WTC11 (cell line): ENCODE data around the gene MARF1. TPM values are rescaled to one million over a fixed set of nuclear protein-coding genes. Genes with fewer than 3 reads are reported as not detected.

Experiments used
- ATAC-seq: fragments of 200-7000 bp; cut with Tn5 transposase; 2 replicates; pipeline ENCODE4 v1.10.0; 2021; ENCODE audit warnings: mild to moderate bottlenecking, moderate library complexity
- CTCF ChIA-PET: fragments of 300-600 bp; sonication (Branson Sonifier 250); formaldehyde crosslinking; loops from one replicate; lab custom pipeline; 2021; ENCODE audit warnings: antibody characterized with exemption; lab: Charles Lee
- POLR2A ChIA-PET: fragments of 350-600 bp; sonication (Branson Sonifier 250); formaldehyde crosslinking; loops from one replicate; lab custom pipeline; 2021; ENCODE audit warnings: antibody characterized with exemption; lab: Charles Lee
- DNase-seq: peaks from one replicate; pipeline ENCODE4 v3.0.0; 2021; ENCODE audit warnings: low spot score
- H3K27ac Mint-ChIP-seq: 2 replicates; pipeline ENCODE4 v1.8.0; 2021; ENCODE audit warnings: mixed read lengths
- H3K27me3 Mint-ChIP-seq: 2 replicates; pipeline ENCODE4 v1.8.0; 2021; ENCODE audit warnings: low read depth, mild to moderate bottlenecking, moderate library complexity, mixed read lengths
- H3K36me3 Mint-ChIP-seq: 2 replicates; pipeline ENCODE4 v1.8.0; 2021; ENCODE audit warnings: mixed read lengths
- H3K4me1 Mint-ChIP-seq: 2 replicates; pipeline ENCODE4 v1.8.0; 2022; ENCODE audit warnings: mixed read lengths
- H3K4me3 Mint-ChIP-seq: 2 replicates; pipeline ENCODE4 v1.8.0; 2021; ENCODE audit warnings: mild to moderate bottlenecking, moderate library complexity, mixed read lengths
- H3K9me3 Mint-ChIP-seq: 2 replicates; pipeline ENCODE4 v1.8.0; 2021; ENCODE audit warnings: mixed read lengths
- ARID4B ChIP-seq: sonication (generic); formaldehyde crosslinking; IDR thresholded peaks from 2 replicates; pipeline ENCODE4 v1.8.0; 2023; ENCODE audit warnings: missing genetic modification reagents, mild to moderate bottlenecking, borderline replicate concordance
- CTCF ChIP-seq: fragments of 200-600 bp; IDR thresholded peaks from 2 replicates; pipeline ENCODE4 v1.8.0; 2022; ENCODE audit warnings: antibody characterized with exemption
- FOXP4 ChIP-seq: sonication (generic); formaldehyde crosslinking; IDR thresholded peaks from 2 replicates; pipeline ENCODE4 v1.8.0; 2022; ENCODE audit warnings: mild to moderate bottlenecking, missing genetic modification reagents
- HMGXB4 ChIP-seq: sonication (generic); formaldehyde crosslinking; IDR thresholded peaks from 2 replicates; pipeline ENCODE4 v1.8.1; 2023; ENCODE audit warnings: mild to moderate bottlenecking, moderate library complexity, missing genetic modification reagents
- IRF2 ChIP-seq: sonication (generic); formaldehyde crosslinking; IDR thresholded peaks from 2 replicates; pipeline ENCODE4 v1.8.0; 2022; ENCODE audit warnings: low read depth, missing genetic modification reagents, borderline replicate concordance
- KAT7 ChIP-seq: sonication (generic); formaldehyde crosslinking; IDR thresholded peaks from 2 replicates; pipeline ENCODE4 v1.8.1; 2023; ENCODE audit warnings: missing genetic modification reagents, mild to moderate bottlenecking, borderline replicate concordance
- MXD4 ChIP-seq: fragments of 250-450 bp; sonication (Bioruptor Pico); IDR thresholded peaks from 2 replicates; pipeline ENCODE4 v1.8.0; 2021; ENCODE audit warnings: mild to moderate bottlenecking, moderate library complexity, borderline replicate concordance
- NFATC4 ChIP-seq: fragments of 250-450 bp; sonication (Bioruptor Pico); IDR thresholded peaks from 2 replicates; pipeline ENCODE4 v1.9.0; 2021; ENCODE audit warnings: mild to moderate bottlenecking
- PREB ChIP-seq: sonication (generic); formaldehyde crosslinking; IDR thresholded peaks from 2 replicates; pipeline ENCODE4 v1.8.1; 2022; ENCODE audit warnings: mild to moderate bottlenecking, missing genetic modification reagents, moderate library complexity, borderline replicate concordance
- SOX15 ChIP-seq: fragments of 250-450 bp; sonication (Bioruptor Pico); IDR thresholded peaks from 2 replicates; pipeline ENCODE4 v1.9.0; 2021; ENCODE audit warnings: mild to moderate bottlenecking
- TEAD1 ChIP-seq: sonication (generic); formaldehyde crosslinking; IDR thresholded peaks from 2 replicates; pipeline ENCODE4 v1.8.0; 2022; ENCODE audit warnings: mild to moderate bottlenecking, missing genetic modification reagents
- ZNF138 ChIP-seq: sonication (generic); formaldehyde crosslinking; conservative IDR thresholded peaks from 2 replicates; pipeline ENCODE4 v1.8.1; 2022; ENCODE audit warnings: mild to moderate bottlenecking, moderate library complexity, missing genetic modification reagents
- ZSCAN18 ChIP-seq: fragments of 250-450 bp; sonication (Bioruptor Pico); IDR thresholded peaks from 2 replicates; pipeline ENCODE4 v2.1.2; 2022; ENCODE audit warnings: mild to moderate bottlenecking, moderate library complexity
- total RNA-seq: library from RNA; stranded (reverse); gene quantifications from 3 replicates; pipeline ENCODE4 v1.2.3, GENCODE V29; 2021

MARF1 gene
- total RNA-seq, 1 experiment from 2014 or later: 31.9 TPM

- no peak for TF ChIP-seq ZSCAN18
These were observed 90.4 kb downstream of the MARF1 start (continued) for GRCh38 chr16:15552507-15552906.

GRCh38 chr16:15548482-15548891 is 94.5 kb downstream of the MARF1 start:
- H3K36me3 Mint-ChIP-seq: peaks cover 5% of the 10 kb centered on the region; the same call in 1 of the 2 replicates
- ChIA-PET CTCF (interaction anchor here (2.5 kb wide), 1 partner anchor 9 kb away, joined by 7 read pairs; no protein-coding TSS in a partner anchor), POLR2A (no interaction called here)
- H3K27ac Mint-ChIP-seq: no peak overlapping the region
- DNase-seq: no peak
- ATAC-seq: no peak
- peaks cover 11% of the 10 kb centered on the region for H3K9me3 Mint-ChIP-seq
- no peaks in the 10 kb centered on the region; the same call in 1 of the 2 replicates for H3K4me1 Mint-ChIP-seq
- H3K27me3 Mint-ChIP-seq: no peaks in the 10 kb centered on the region
- TF ChIP-seq IRF2 (CRISPR knock-in tag) (no peak), ZNF138 (CRISPR knock-in tag) (no peak), KAT7 (CRISPR knock-in tag) (no peak), ARID4B (CRISPR knock-in tag) (no peak), FOXP4 (CRISPR knock-in tag) (no peak), TEAD1 (CRISPR knock-in tag) (no peak), NFATC4 (no peak), CTCF (no peak), PREB (CRISPR knock-in tag) (no peak), SOX15 (no peak), MXD4 (CRISPR knock-in tag) (no peak), HMGXB4 (CRISPR knock-in tag) (no peak)
- H3K4me3 Mint-ChIP-seq: no peak overlapping the region
